SU-DHL-6 (cell line): ENCODE measurements around the gene ASCL2.

ENCODE experiments used
- CTCF ChIP-seq: fragments of 200-600 bp; sonication (generic); IDR thresholded peaks from one replicate; pipeline ENCODE4 v1.5.1; 2017; ENCODE audit warnings: antibody characterized with exemption, mild to moderate bottlenecking, low read length, moderate library complexity; ENCODE audit not compliant: insufficient read depth, poor library complexity, severe bottlenecking
- EZH2phosphoT487 ChIP-seq: fragments of 200-600 bp; sonication (generic), shearing (Covaris generic); conservative IDR thresholded peaks from 2 replicates; pipeline ENCODE4 v1.6.1; 2018; ENCODE audit warnings: mild to moderate bottlenecking, antibody characterized with exemption, low read length, moderate library complexity, mixed read lengths

GRCh38 chr11:2258501-2259465, 11.6 kb downstream of the ASCL2 start:
- no peak for TF ChIP-seq CTCF
- TF ChIP-seq EZH2phosphoT487 = no peak
